ENCODE measurements around the gene NELFA.

NELFA gene

DNA sequence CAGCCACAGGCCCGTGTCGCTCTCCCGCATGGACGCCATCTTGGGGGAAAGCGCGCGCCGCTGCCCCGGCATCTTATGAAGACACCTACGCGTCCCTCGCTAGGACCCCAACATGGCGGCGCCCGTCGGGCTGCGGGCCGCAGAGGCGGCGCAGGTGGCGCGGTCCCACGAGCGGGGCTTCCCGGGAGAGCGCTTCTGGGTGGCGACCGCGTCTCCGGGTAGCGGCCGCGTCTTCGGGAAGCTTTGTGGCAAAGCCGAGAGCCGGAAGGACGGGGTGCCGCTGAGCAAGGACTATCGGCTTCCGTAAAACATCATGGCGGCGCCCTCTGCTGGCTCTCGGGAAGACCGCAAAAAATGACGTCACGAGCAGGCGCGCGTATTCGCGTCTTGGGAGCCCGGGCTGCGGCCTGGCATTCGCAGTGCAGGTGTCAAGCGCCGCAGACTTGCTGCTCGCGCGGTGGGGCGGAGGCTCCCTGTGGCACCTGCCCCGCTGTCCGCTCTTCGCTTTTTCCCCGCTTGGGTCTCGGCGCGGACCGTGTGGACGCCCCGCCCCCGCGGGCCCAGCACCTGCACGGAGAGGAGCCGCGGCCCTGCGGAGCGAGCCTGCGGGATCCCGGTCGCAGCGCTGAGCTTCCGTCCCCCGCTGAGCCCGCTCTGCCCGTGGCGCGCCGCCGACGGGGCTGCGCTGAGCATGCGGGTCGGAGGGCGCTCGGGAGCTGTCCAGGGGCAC, at the start of gene NELFA:
NELFA (minus strand) TSS at position 54 of the 730 bp plus-strand sequence; CDS start at position 39, 15 bp downstream.
- peak; percentile 90 for DNase-seq (ENCODE audit: low read depth)

DNA sequence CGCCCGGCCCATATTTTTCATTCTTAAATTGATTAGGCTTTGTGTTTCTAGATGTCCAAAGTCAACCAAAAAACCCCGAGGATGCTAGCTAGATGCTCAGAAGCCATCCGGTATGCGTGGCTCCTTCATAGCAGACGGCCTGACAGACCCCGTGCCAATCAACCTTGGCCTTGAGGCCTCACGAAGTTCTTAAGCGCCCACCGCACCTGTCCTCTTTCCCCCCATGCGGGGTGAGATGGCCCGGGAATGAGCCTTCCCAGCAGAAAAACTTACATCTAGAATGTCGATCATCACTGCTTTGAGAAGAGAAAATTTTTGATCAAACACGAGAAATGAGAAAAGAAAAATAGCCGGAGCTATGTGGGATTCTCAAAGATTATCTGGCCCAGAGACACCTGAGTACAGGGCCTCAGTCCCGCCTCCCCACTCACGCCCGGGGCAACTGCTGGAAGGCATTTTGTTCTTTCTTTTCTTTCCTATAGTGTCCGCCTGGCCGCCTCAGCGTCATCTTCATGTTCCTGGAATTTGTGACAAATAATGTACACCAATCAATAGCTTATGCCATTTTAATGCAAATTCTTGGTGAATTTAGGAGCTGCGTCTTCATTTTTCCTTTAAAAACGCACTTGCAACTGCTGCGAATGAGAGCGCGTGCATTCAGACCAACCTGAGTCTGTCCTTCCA, 48.8 kb upstream of the NELFA start:
- DNase-seq (ENCODE audit: low read depth) = no peak

DNA sequence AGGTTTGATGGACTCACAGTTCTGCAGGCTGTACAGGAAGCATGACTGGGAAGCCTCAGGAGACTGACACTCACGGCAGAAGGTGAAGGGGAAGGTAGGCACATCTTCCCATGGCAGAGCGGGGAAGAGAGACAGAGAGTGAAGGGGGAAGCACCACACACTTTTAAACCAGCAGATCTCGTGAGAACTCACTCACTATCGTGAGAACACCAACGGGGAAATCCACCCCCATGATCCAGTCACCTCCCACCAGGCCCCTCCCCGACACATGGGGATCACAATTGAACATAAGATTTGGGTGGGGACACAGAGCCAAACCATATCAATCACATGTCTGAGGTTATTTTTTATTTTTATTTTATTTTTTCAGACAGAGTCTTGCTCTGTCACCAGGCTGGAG, 45.4 kb upstream of the NELFA start:
- DNase-seq (ENCODE audit: low read depth) = no peak

DNA sequence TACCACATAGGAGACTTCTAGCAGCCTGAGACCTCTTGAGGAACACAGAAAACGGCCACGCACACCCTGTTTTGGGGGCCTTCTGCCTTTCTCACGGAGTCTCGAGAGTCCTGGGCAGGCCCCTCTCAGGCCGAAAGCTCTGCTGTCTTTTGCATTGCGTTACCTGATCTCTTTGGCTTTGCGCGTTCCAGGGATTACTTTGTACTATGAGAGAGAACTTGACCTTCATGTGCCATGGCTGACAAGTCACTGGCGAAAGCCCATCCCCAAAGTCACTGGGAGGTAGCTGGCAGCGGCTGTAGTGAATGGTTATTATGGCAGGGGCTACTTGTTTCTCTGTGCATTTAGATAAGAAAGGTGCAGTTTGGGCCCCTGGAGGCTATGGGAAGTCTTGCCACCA, 42.3 kb upstream of the NELFA start:
- no peak for DNase-seq (ENCODE audit: low read depth)

DNA sequence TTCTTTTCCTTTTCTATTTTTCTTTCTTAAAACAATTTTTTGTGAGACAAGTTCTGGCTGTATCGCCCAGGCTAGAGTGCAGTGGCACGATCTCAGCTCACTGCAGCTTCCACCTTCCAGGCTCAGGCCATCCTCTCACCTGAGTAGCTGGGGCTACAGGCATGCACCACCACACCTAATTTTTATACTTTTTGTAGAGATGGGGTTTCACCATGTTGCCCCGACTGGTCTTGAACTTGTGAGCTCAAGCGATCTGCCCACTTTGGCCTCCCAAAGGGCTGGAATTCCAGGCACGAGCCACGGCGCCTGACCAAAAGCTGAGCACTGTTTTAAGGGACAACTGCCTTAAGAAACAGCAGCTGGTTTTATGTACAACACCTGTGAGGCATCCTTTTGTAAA, 41.0 kb upstream of the NELFA start:
- no peak for DNase-seq (ENCODE audit: low read depth)

DNA sequence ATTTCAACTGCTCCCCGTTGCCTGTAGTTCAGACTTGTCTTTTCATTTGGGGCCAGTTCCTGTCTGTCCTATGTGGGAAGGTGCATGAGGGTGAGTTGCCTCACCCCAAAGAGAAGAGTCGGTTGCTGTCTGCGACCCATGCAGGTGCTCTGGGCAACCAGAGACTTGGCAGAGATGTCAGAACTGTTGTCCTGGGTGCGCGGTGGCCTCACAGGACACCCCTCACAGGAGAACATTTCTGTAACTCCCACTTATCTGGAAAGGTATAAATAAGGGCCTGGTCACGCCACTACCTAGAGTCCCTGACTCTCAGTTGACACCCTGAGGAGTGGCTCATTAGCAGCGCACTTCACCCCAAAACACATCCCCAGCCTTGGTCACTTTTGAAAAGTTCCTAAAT, 40.6 kb upstream of the NELFA start:
- DNase-seq (ENCODE audit: low read depth) = no peak

DNA sequence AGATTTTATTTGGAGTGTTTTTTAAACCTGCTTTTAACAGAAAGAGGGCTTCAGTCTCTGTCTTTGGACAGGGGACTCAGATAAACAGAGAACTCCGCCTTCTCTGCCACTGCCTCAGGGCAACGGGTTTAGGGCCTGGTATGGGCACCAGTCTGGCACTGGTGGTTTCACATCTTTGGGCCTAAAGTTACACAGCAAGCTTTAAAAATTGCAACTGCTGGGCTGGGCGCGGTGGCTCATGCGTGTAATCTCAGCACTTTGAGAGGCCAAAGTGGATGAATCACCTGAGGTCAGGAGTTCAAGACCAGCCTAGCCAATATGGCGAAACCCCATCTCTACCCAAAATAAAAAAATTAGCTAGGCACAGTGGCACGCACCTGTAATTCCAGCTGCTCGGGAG, 40.1 kb upstream of the NELFA start:
- no peak for DNase-seq (ENCODE audit: low read depth)

DNA sequence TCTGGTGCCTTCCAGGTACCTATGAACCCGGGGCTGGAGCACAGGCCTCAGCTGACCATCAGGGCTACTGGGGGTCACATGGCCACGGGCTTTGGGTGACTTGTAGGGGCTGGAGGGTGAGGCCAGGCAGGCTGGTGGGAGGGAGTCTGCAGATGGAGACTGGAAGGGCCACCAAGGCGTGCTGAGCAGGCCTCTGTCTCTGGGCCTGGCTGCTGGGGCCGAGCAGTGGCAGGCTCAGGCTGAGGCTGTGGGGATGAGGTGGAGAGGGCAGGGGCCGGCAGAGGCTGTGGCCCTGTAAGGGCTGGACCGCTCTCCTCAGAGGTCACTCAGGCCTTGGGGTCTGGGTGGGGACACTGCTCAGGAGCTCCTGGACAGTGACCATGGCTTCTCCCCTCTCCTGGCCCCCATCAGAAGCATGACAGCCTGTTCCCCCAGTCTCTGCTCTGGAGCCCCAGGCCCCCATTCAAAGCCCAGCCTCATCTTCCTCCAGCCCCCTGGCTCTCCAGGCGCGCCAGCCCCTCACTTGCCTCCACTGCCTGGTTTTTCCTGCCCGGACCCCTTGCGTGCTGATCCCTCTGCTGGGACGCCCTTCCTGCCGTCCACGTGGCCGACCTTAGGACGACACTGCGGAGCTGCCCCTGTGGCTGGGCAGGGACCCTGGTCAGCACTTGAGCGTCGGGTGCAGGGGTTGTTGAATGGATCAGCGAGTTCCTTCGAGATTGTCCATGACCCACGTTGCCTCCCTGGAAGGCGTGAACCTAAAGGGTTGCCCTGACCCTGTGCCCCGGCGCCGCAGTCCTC, 39.2 kb upstream of the NELFA start:
- no peak for DNase-seq (ENCODE audit: low read depth)

DNA sequence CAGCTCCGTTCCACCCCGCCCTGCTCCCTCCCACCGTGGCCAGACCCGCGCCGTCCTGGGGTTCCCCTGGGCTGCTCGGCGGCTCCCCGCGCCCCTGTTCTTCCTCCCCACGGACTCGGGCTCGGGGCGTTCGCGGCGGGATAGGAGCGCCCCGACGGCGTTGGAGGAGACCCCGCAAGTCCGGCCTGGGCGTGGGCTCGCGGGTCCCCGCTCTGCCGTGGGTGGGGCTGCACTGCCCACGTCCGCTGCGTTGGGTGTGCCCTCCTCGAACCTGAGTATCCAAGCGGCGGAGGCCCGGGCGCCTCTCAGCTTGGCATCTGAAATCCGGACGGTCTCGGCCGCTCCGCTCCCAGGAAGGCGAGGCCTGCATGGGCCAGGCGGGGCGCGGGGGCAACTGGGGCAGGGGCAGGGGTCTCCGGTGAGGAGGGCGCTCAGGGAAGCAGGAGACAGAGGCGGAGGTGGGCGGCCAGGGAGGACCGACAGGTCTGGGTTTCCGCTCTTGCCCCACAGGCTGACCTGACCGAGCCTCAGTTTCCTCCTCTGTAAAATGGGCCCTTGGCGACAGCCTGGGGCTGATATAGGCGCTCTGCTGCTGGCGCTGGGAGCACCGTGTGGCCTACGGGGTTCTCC, 38.4 kb upstream of the NELFA start:
- DNase-seq (ENCODE audit: low read depth) = no peak

DNA sequence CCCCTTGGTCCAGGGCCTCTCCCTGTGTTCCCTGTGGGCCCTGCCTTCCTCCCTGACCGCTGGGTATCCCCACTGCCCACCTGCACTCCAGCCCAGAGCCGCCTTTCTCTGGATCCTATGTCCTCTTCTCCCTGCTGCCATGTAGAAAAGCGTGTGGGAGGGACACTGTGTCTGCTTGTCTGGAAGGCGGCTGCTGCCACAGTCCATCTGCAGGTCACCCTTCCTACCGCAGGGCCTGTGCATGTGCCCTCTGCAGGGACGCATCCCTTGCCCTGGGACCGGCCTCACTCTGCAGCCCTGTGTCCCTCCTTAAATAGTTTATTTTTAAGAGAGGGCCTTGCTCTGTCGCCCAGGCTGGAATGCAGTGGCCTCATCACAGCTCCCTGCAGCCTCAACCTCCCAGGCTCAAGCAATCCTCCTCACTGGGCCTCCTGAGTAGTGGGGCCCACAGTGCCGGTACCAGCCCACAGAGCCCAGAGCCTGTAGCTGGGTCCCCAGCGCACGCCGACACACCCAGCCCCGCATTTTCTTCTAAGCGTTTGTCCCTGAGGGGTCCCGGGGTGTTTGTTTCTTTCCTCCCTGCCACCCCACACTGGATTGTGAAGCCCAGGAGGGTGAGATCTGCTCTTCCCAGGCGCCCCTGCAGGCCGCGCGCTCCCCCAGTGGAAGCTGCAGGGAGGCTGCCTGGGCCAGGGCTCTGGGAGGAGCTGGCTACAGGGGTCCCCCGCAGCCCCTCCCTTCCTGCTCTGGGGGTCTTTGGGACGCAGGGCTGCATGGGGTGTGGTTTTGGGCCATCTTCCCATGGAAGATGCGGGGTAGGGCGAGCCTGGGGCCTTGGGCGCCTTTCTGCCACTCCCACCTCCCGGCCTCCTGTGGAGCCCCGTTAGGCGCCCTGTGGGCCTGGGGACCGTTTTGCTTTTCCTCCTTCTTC, 37.5 kb upstream of the NELFA start:
- DNase-seq (ENCODE audit: low read depth) = no peak

DNA sequence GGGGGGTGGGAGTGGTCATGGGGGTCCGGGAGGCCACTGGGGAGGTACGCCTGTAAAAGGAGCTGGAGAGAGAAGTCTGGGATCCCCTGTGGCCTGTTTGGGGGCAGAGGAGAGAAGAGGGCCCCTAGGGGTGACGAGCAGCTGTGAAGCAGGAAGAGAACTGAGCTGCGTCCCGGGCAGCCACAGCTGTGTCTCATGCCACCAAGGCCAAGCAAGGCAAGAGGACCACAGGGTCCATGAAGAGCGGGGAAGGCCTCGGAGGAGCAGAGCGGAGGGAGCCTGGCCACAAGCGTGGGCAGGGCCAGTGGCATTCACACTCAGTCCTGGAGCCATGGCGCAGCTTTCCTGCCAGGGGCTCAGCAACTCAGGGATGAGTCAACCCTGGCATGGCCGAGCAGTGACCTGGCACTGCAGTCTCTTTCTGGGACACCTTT, 36.8 kb upstream of the NELFA start:
- DNase-seq (ENCODE audit: low read depth) = no peak

DNA sequence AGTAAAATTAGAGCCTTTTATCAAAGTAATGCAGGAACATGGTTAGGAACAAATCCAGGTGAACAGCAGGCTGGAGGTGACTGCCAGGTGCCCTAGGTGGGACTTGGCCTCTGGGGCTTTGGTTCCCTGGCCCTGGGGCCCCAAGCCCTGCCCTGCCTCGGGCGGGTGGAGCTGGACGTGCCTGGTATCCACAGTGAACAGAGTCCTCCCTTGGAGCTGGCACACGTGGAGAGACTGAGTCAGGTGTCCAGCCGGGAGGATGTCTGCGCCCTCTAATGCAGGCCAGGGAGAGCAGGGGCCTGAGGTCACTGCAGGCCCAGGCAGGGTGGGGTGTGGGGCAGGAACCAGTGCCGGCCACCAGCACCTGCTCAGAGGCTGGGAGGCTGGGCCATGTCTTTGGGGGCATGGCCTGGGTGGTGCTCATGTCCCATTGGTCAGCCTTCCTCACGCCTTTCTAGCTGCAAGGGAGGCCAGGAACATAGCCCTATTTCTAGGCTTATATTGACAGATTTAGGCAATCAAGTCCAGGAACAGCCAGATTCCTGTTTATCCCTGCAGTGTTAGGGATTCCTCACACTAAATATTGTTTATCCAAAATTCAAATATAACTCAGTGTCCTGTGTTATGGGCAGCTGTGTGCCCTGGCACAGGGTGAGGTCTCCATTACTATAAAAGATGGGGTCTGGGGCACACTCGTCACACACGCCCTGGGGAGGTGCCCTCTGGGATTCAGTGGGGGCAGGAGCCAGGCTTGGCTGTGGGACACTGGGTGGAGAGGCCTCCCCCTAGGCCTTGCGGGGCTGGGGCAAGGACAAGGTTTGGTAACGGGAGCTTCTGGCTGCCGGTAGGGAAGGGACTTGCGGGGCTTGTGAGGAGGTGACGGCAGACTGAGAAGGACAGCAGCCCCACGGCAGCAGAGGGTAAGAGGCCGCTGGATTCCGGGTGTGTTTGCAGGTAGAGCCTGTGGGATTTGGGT, 36.1 kb upstream of the NELFA start:
- no peak for DNase-seq (ENCODE audit: low read depth)

DNA sequence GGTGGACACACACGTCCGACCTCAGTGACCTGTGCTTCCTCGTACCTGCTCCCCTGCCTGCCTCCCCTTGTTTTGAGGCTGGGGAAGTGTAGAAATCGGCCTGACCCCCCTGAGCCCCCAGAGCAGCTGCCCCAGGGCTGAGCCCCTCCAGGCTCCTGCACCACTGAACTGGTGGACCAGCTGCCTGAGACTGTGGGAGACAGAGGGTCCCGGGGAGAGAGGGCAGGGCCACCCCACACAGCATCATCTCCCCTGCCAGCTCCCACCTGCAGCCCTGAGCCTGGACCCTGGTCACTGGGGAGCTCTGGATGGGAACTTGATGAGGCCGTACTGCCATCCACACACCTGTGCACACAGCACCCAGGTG, 35.3 kb upstream of the NELFA start:
- no peak for DNase-seq (ENCODE audit: low read depth)

DNA sequence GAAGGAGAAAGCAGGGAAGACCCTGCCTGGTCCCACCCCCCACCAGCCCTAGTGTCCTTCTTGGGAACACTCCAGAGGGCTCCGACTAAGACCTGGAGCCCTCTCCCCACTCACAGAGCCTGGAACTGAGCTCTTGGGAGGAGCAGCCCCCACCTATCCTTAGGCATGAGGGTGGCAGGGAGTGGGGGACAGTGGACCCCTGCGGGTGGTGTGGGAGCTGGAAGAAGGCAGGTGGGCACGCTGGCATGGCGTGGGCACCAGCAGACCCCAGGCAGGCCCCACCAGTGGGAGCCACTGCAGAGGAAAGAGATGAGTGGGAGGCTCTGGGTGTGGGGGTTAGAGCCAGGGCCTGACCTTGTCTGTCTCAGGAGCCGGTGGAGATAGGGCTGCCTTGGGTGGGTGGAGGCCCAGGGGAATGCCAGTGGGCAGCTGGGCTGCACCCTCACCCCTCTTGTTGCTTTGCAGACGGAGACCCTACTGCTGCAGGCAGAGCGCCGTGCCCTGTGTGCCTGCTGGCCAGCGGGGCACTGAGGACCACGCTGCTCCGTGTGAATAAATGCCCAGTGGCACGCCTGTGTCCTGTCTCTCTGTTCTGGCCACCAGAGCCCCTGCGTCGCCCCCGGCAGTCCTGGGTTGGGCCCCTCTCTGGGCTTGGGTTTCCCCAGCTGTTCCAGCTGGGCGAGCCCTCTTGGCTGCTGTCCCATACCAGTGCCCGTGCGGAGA, 34.8 kb upstream of the NELFA start:
- DNase-seq (ENCODE audit: low read depth) = no peak

DNA sequence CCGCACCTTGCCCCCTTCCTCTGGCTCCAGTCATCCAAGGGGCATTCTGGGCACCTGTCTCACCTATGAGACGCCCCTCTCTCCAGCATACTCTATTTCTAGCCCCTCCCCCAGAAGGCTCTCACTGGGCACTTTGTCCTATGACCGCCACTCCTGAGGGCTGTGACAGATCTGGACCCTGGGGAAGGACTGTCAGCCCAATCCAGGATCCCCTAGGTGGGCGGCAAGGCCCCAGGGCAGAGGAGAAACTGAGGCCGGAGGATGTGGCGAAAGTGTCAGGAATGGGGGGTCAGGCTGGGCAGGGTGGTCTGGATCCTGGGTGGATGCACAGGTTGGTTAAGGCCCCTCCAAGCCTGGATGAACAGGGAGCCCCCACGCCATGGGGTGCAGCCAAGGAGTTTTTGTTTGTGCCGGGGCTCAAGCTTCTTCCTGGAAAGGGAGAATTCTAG, 34.2 kb upstream of the NELFA start:
- DNase-seq (ENCODE audit: low read depth) = no peak

DNA sequence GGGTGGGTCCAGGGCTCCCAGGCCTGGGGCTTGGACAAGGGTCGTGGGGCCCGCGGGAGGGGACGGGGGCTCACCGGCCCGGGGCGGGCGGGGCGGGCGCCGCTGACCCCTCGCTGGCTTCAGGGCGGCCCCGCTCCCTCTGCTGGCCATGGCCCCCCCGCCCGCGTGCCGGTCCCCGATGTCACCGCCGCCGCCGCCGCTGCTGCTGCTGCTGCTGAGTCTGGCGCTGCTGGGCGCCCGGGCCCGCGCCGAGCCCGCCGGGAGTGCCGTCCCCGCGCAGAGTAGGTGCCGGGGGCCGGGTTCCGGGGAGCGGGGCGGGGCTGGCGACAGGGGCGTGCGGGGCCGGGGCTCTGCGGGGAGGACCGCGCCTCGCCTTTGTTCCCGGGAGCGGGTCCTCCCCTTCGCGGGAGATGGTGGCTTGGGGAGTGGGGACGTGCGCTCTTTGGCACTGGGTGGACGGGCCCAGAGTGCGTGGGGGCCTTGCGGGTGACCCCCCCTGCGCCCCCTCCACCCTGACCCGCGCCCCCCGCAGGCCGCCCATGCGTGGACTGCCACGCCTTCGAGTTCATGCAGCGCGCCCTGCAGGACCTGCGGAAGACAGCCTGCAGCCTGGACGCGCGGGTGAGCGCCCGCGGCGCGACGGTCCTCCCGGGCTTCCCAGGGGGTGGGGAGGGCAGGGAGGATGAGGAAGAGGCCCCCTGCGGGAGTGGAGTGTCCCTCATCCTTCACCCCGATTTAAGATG, 33.6 kb upstream of the NELFA start:
- DNase-seq (ENCODE audit: low read depth) = peak; percentile 15

DNA sequence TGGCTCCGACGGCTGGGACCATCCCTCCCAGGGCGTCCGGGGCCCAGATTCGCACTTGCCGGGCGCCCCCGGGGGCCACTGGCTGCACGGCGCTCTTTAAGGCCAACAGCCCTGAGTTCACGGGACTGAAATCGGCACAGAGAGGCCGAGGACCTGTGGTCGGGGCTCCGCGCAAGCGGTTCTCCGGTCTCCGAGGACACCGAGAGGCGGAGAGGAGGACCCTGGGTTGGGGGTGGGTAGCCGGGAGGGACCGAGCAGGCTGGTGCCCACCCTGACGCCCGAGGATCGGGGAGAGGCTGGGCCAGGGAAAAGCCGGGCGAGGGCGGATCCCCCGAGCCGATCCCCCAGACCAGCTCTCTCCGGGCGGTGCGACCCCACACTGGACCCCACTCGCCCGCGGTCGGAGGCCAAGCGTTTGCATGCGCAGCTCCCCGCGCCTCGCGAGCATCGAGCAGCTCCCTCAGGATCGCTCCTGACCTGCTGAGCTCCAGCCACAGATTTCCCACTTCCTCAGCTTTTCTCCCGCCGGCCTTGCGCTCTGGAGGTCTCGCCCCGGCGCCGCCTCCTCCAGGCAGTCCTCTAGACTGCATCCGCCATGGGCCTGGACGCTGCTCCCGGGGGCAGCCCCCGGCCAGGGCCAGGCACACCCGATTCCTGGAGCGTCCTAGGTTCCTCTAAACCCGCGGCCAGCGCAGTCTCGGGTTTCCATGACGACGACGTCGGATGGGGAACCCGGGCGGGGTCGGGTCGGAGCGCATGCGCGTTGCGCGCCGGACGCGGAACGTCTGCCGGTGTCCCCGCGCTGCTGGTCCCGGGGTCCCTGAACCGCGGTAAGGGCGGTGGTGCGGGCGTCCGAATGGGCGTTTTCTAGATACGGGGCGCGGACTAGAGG, 32.7 kb upstream of the NELFA start:
- DNase-seq (ENCODE audit: low read depth) = peak; percentile 70

Measured in activated T-helper 1 cell treated with Interleukin-2 at 50 U/mL for 16 hours (primary cell).